ENCODE measurements around the gene HAVCR1.
A peak's percentile ranks its signal among the peaks of the same experiment; 100 is the strongest.
"Not testable (repeated sequence)": the region's sequence is repeated elsewhere in the genome, so short reads cannot be mapped to it uniquely, and the experiment has no call there.

HAVCR1 gene

DNA sequence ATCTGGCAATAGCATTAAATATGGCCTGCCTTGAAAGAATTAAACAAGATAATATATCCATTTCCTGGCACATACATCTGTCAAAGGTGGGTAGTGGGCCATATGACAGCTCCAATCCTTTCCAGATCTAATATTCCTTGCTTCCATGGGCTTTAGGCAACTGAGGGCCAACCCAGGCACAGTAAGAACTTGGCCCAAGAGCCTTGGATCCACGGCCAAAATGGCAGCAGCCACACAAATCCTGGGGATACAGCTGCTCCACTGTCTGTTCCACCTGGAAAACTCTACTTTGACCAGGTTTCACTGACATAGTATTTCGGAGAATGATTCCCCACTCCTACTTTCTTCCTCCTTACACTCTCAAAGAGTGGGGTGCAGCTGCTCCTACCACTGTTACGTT lies 13.3 kb downstream of the HAVCR1 start:
- in situ Hi-C loops (cut with HindIII; ENCODE audit: low pct_unique_long_range_greater_than_20kb, low sequenced_read_pairs) = no loop called here
- DNase-seq (ENCODE audit: low read depth in 1 of 2, low spot score in 1 of 2) = no peak
- TF ChIP-seq JUND (IDR thresholded peaks at IDR 0.05; ENCODE audit: low read depth) = no peak

- no peak for TF ChIP-seq JUND (IDR thresholded peaks at IDR 0.05; ENCODE audit: low read depth)
- no peak for DNase-seq (ENCODE audit: low read depth in 1 of 2, low spot score in 1 of 2)
These were observed 20.2 kb downstream of the HAVCR1 start for GRCh38 chr5:157038568-157039187.

GRCh38 chr5:157034106-157035072 lies 24.5 kb downstream of the HAVCR1 start:
- in situ Hi-C loops (cut with HindIII; ENCODE audit: low pct_unique_long_range_greater_than_20kb, low sequenced_read_pairs); DNase-seq (ENCODE audit: low read depth in 1 of 2, low spot score in 1 of 2): not testable (repeated sequence)

More at GRCh38 chr5:157038568-157039187, 20.2 kb downstream of the HAVCR1 start:
- in situ Hi-C loops (cut with HindIII; ENCODE audit: low pct_unique_long_range_greater_than_20kb, low sequenced_read_pairs) = no loop called here

GRCh38 chr5:157033071-157033583 lies 25.8 kb downstream of the HAVCR1 start:
- no peak for TF ChIP-seq JUND (IDR thresholded peaks at IDR 0.05; ENCODE audit: low read depth)
- in situ Hi-C loops (cut with HindIII; ENCODE audit: low pct_unique_long_range_greater_than_20kb, low sequenced_read_pairs) = no loop called here
- DNase-seq (ENCODE audit: low read depth in 1 of 2, low spot score in 1 of 2) = no peak

GRCh38 chr5:157030692-157031091 lies 28.2 kb downstream of the HAVCR1 start:
- DNase-seq (ENCODE audit: low read depth in 1 of 2, low spot score in 1 of 2) = no peak
- in situ Hi-C loops (cut with HindIII; ENCODE audit: low pct_unique_long_range_greater_than_20kb, low sequenced_read_pairs) = no loop called here
- TF ChIP-seq JUND (IDR thresholded peaks at IDR 0.05; ENCODE audit: low read depth) = no peak

DNA sequence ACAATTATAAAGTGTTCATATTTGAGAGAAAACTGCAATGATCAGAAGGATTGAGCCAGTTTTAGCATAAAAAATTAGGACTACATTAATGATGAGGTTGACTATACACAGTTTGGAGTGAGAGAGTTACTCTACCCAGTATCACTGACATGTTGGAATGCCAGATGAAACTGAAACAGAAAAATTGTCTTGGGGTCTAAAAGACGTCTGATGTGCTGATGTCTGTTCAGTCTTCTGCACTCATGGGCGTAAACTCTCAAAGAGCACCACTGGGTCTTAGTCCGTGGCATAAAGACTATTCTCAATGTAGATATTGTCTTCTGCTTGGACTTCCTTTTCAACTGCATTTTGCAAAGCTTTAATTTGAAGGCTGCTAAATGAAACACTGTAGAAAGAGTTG lies 29.5 kb downstream of the HAVCR1 start:
- no peak for TF ChIP-seq JUND (IDR thresholded peaks at IDR 0.05; ENCODE audit: low read depth)
- no peak for DNase-seq (ENCODE audit: low read depth in 1 of 2, low spot score in 1 of 2)
- in situ Hi-C loops (cut with HindIII; ENCODE audit: low pct_unique_long_range_greater_than_20kb, low sequenced_read_pairs) = no loop called here

DNA sequence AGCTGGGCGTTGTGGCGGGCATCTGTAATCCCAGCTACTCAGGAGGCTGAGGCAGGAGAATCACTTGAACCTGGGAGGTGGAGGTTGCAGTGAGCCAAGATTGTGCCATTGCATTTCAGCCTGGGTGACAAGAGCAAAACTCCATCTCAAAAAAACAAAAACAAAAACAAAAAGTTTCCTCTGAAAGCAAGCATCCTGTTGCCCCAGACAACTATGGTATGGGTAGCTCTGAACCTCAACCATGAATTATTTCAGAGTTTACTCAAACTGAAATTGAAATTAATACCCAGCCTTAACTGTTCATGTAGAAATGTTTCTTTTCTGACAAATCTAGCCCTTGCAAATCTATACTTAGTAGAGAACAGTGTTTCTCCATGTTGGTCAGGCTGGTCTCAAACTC lies 31.3 kb downstream of the HAVCR1 start:
- DNase-seq (ENCODE audit: low read depth in 1 of 2, low spot score in 1 of 2); in situ Hi-C loops (cut with HindIII; ENCODE audit: low pct_unique_long_range_greater_than_20kb, low sequenced_read_pairs): not testable (repeated sequence)

- no peak for TF ChIP-seq JUND (IDR thresholded peaks at IDR 0.05; ENCODE audit: low read depth)
- in situ Hi-C loops (cut with HindIII; ENCODE audit: low pct_unique_long_range_greater_than_20kb, low sequenced_read_pairs) = no loop called here
- DNase-seq (ENCODE audit: low read depth in 1 of 2, low spot score in 1 of 2) = peak; percentile 71 to 87
These were observed 32.0 kb downstream of the HAVCR1 start for GRCh38 chr5:157026789-157027424.

GRCh38 chr5:157025093-157025698 lies 33.7 kb downstream of the HAVCR1 start:
- in situ Hi-C loops (cut with HindIII; ENCODE audit: low pct_unique_long_range_greater_than_20kb, low sequenced_read_pairs) = no loop called here
- no peak for TF ChIP-seq JUND (IDR thresholded peaks at IDR 0.05; ENCODE audit: low read depth)
- no peak for DNase-seq (ENCODE audit: low read depth in 1 of 2, low spot score in 1 of 2)

GRCh38 chr5:157024208-157024959 lies 34.5 kb downstream of the HAVCR1 start:
- DNase-seq (ENCODE audit: low read depth in 1 of 2, low spot score in 1 of 2) = peak in 1 of 2 experiments; percentile 93
- TF ChIP-seq JUND (IDR thresholded peaks at IDR 0.05; ENCODE audit: low read depth) = peak; percentile 72; the same call in 1 of the 2 replicates
- in situ Hi-C loops (cut with HindIII; ENCODE audit: low pct_unique_long_range_greater_than_20kb, low sequenced_read_pairs) = no loop called here

DNA sequence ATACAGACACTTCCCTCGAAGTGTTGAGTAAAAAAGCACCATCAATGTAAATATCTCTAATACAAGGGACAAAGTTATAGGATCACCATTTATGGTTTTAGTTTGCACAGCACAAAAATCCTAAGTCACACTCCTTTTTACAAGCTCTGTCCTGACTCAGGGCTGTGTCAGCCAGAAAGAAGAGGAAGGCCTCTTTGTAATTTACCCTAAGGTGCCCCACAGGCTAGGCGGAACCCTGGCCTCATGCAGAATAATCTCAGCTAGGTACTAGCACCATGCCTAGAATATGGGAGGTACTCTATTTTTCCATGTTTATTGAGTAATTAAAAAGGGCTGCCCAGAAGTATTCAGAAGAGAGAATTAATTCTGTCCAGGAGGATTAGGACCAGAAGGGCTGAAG lies 36.9 kb downstream of the HAVCR1 start:
- DNase-seq (ENCODE audit: low read depth in 1 of 2, low spot score in 1 of 2) = no peak
- TF ChIP-seq JUND (IDR thresholded peaks at IDR 0.05; ENCODE audit: low read depth) = no peak
- in situ Hi-C loops (cut with HindIII; ENCODE audit: low pct_unique_long_range_greater_than_20kb, low sequenced_read_pairs) = no loop called here

All from T47D (cell line).